GM19035 (cell line): Measurements from ENCODE around the gene ZNF556.
"Not testable (repeated sequence)": the region's sequence is repeated elsewhere in the genome, so short reads cannot be mapped to it uniquely, and the experiment has no call there.

Source experiments
- ATAC-seq: cut with Tn5 transposase; IDR thresholded peaks from one replicate; pipeline ENCODE4 v1.9.1; 2021; ENCODE audit not compliant: unreplicated experiment

The ZNF556 gene

DNA sequence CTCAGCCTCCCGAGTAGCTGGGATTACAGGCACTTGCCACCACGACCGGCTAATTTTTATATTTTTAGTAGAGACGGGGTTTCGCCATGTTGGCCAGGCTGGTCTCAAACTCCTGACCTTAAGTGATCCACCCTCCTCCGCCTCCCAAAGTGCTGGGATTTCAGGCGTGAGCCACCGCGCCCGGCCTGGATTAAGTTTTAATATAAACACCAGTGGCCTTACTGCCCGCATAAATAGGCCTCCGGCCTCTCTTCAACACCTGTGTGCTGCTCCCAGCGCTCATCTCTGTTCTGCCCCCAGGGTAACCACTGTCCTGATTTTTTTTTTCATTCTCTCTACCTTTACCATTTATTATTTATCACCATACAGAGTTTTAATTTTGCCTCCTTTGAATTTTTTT, 36.2 kb downstream of the ZNF556 start:
- not testable (repeated sequence) for ATAC-seq

DNA sequence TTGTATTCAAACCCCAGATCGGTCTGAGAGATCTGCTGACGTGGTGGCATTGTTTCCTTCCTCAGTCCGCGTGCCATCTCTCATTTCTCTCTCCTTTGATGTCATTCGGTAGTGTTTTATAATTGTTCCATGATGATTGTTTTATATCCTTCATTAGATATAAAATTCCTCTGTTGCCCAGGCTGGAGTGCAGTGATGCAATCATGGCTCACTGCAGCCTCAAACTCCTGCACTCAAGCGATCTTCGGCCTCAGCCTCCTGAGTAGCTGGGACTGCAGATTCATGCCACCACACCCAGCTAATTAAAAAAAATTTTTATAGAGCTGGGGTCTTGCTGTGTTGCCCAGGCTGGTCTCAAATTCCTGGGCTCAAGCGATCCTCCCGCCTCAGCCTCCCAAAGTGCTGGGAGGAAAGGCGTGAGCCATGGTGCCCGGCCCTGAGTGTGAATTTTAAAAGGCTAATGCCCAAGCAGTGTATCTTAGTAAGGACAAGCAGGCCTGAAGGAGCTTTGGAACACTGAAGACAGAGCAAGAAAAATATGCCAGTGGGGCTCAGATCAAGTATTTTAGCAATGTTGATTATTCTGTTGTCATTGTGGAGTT, 38.9 kb downstream of the ZNF556 start:
- ATAC-seq: no peak

DNA sequence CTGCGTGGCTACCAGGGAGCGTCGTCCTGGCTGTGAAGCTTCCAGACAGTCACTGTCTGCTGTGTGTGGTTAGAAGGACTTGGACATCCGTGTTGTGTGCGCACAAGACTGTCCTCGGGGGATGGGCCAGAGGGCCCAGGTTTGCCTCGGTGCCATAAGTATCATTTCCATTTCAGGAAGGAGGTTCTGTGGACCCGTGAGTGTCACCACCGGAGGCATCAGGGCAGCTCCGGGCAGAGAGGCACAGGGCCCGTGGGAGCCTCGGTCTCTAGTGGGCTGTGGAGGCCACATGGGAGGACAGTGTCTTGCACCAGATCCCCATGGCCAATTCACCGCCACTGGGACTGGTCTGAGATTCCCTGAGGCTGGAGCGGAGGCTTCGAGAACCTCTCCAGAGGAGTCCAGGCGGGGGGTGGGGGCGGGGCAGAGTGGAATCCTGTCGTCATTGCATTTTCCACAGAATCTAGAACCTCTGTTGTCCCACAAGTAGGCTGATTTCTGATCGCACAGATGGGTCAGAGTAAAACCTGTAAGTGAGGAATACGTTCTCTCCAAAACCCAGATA, 39.6 kb downstream of the ZNF556 start:
- no peak for ATAC-seq

DNA sequence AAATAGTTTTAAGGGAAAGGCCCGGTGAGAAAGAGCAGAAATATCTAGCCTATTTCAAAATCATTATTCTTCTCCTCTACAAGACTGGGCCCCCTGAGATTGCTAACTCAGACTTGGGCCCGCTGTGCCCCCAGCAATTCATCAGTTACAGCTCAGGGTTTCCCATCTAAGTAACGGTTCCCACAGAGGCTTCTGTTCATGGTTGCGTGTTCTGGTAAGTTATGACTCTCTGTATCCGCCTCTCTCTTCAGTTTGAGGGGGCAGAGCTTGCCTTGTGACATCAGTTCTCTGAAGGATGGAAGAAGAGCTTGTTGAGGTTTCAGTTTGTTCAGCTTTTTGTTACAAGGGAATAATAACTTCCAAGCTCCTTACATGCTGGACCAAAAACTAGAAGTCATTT, 45.2 kb downstream of the ZNF556 start:
- no peak for ATAC-seq

DNA sequence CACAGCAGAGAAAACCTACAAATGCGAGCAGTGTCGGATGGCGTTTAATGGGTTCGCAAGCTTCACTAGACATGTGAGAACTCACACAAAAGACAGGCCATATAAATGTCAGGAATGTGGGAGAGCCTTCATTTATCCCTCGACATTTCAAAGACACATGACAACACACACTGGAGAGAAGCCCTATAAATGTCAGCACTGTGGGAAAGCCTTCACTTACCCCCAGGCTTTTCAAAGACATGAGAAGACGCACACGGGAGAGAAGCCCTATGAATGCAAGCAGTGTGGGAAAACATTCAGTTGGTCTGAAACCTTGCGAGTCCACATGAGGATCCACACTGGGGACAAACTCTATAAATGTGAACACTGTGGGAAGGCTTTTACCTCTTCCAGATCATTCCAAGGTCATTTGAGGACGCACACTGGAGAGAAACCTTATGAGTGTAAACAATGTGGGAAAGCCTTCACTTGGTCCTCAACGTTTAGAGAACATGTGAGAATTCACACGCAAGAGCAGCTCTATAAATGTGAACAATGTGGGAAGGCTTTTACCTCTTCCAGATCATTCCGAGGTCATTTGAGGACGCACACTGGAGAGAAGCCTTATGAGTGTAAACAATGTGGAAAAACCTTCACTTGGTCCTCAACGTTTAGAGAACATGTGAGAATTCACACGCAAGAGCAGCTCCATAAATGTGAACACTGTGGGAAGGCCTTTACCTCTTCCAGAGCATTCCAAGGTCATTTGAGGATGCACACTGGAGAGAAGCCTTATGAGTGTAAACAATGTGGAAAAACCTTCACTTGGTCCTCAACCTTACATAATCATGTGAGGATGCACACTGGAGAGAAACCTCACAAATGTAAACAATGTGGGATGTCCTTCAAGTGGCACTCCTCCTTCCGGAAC, 50.4 kb downstream of the ZNF556 start:
- ATAC-seq: no peak

DNA sequence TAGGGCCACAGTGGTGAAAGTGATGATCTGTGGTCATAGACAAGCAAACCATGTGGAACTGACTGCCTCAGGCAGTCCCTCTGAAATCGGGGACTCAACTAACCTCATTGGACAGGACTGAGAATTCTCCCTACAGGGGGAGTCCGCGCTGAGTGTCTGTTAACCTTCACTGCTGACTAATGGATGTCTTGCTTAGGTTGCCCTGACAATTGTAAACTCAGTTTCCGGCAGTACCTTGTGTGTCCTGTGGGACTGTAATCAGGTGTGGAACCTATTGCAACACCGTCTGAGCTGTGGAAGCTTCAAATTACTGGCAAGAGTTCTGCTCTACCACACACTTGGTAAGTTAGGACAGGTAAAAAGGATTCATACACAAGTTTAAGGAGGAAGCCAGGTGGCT, 55.9 kb downstream of the ZNF556 start:
- ATAC-seq: no peak

DNA sequence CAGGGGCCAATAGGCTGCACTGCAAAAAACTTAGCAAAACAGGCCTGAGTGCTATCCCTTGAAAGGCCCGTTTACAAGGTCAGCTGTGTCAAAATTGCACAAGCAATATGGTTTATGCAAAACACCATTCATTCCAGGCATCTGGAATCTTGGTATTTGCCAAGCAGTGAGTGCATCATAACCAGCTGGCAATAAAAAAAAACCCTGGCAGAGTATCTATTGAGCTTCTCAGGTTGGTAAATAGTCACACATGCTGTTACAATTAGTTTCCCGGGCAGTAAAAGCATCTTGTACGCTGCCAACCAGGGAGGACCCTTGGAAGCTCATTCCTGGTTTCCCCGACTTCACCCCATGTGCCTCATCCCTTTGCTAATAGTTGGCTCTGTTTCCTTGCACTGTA, 56.4 kb downstream of the ZNF556 start:
- no peak for ATAC-seq

DNA sequence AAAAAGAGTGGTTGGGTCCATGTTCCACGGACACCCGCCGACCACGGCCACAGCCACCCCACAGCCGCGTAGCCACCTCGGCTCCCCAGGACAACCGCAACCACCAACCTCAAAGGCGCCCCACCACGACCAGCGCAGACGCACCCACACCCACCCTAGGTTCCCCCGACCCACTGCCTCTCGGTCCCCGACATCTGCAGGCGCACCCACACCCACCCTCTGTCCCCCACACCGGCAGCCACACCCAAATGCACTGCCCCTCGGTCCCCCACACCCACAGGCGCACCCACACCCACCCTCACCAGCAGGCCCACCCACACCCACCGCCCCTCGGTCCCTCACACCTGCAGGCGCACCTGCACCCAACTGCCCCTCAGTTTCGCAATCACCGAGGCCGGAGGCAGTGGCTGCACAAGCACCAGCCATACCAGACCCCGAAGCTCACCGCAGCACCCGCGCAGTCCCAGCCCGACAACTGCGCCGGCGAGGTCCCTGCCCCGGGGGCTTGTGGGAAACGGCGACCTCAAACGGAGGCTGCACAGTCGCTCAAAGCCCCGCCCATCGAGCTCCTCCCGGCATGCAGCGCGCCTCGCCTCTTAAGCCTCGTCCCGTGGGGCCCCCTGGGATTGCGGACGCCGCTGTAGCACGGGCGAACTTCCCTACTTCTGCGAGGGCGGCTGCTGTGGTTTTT, 59.4 kb downstream of the ZNF556 start:
- no peak for ATAC-seq

DNA sequence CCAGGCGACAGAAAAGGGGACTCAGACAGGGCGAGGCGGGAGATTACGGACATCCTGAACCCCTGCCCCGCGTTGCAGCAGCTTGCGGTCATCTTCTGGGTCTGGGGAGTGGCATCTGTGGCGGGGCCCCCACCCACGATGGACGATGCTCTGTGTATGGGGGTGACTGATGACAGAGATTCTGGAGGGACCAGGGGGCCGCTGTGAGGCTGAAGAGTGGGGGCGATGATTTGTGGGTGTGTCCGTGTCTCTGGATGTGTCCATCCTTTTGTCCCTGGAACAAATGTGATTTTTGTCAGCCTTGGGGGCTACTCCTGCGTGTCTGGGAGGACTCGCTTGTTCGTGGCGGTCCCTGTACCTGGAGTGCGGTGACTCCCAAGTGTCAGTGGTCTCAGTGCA, 59.9 kb downstream of the ZNF556 start:
- no peak for ATAC-seq
